ENCODE results near the gene EFCAB9.

EFCAB9 gene

GRCh38 chr5:172245046-172245445 is 51.1 kb downstream of the EFCAB9 start:
- DNase-seq: no peak

DNA sequence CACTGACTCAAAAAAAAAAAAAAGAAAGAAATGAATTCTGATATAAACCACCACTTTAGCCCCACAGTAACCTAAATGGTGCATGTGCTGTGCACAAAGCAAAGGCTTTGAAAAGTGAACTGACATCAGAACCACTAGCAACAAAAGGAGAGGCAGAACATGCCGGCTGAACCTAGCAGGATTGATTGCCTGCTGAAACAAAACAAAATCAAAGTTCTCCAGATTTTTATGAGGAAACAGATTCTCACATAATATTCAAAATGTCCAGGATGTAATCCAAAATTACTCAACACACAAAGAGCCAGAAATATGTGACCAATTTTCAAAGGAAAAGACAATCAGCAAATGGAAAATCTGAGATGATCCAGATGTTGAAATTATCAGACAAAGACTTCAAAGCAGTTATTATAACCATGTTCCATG is 51.7 kb downstream of the EFCAB9 start:
- DNase-seq: no peak

DNA sequence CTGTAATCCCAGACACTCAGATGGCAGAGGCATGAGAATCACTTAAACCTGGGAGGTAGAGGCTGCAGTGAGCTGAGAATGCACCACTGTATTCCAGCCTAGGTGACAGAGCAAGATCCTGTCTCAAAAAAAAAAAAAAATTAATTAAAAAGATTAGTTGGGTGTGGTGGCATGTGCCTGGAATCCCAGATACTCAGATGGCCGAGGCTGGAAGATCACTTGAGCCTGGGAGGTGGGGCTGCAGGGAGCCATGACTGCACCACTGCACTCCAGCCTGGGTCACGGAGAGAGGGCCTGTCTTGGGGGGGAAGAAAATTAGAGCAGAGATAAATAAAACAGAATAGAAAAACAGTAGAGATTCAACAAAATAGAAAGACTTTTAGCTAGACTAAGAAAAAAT is 54.7 kb downstream of the EFCAB9 start:
- no peak for DNase-seq

DNA sequence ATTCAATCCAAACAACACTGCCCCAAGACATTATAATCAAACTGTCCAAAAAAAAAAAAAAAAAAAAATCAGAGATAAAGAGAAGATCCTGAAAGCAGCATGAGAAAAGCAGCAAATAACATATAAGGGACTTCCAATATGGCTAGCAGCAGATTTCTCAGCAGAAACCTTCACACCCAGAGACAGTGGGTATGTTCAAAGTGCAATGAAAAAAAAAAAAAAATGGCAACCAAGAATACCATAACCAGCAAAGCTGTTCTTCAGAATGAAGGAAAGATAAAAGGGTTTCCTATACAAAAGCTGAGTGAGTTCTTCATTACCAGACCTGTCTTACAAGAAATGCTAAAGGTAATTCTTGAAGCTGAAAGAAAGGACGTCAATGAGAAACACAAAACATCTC is 57.4 kb downstream of the EFCAB9 start:
- no peak for DNase-seq

- DNase-seq: no peak
Observed at GRCh38 chr5:172252501-172252900, 58.5 kb downstream of the EFCAB9 start.
